Sigmoid colon (tissue), 7 donors: ENCODE results near the gene PRKCB. TPM values are rescaled to one million over a fixed set of nuclear protein-coding genes. Genes with fewer than 3 reads are reported as not detected.

Experiments
- DNase-seq: peaks from one replicate; pipeline ENCODE4 v3.0.0-alpha.2; 2019
- H3K27ac ChIP-seq, 4 donors: fragments of 200-600 bp; sonication (generic); one replicate each; pipeline ENCODE4 v1.5.1; 2016 to 2019; ENCODE audit warnings: mild to moderate bottlenecking in 1 of 4
- H3K27me3 ChIP-seq, 3 donors: fragments of 200-600 bp; sonication (generic); one replicate each; pipeline ENCODE4 v1.5.1; 2019; ENCODE audit warnings: mild to moderate bottlenecking in 1 of 3
- H3K36me3 ChIP-seq, 4 donors: fragments of 200-600 bp; sonication (generic); one replicate each; pipeline ENCODE4 v1.5.1; 2016 to 2019
- H3K4me1 ChIP-seq, 4 donors: fragments of 200-600 bp; sonication (generic); one replicate each; pipeline ENCODE4 v1.5.1; 2017 to 2019
- H3K4me3 ChIP-seq, 4 donors: fragments of 200-600 bp; sonication (generic); one replicate each; pipeline ENCODE4 v1.5.1; 2017 to 2019; ENCODE audit warnings: mild to moderate bottlenecking in 2 of 4, moderate library complexity in 1 of 4
- H3K9me3 ChIP-seq, 4 donors: fragments of 200-600 bp in 3 of 4; sonication (generic) in 3 of 4; one replicate each; pipeline versions ENCODE4 v1.5.1 to v1.6.1; 2013 to 2019
- CTCF ChIP-seq, 4 experiments: fragments of 450-650 bp in 3 of 4; fragments of 200-600 bp in 1 of 4; IDR thresholded peaks; one replicate each; pipeline ENCODE4 v1.5.1; 2016 to 2019; ENCODE audit warnings: antibody characterized with exemption in 4 of 4, mild to moderate bottlenecking in 3 of 4, moderate library complexity in 2 of 4
- EP300 ChIP-seq, 4 donors: sonication (generic); formaldehyde crosslinking; IDR thresholded peaks; one replicate each; pipeline ENCODE4 v1.6.1; 2017; ENCODE audit warnings: antibody characterized with exemption in 4 of 4
- POLR2A ChIP-seq, 2 donors: fragments of 450-650 bp; IDR thresholded peaks; one replicate each; pipeline ENCODE4 v1.6.1; 2016; ENCODE audit warnings: antibody characterized with exemption in 2 of 2, mild to moderate bottlenecking in 2 of 2, moderate library complexity in 2 of 2
- POLR2AphosphoS5 ChIP-seq, 4 donors: sonication (generic); formaldehyde crosslinking; IDR thresholded peaks; one replicate each; pipeline ENCODE4 v1.6.1; 2017; ENCODE audit warnings: antibody characterized with exemption in 4 of 4
- WGBS, 2 donors: extraction: QIAGEN DNeasy Blood & Tissue Kit; methylation state at CpG; one replicate each; pipeline ENCODE4 v1.1.7; 2013; 5-methylcytosine and 5-hydroxymethylcytosine counted together
- intact Hi-C: fragments of 100-400 bp; cut with DNase I; formaldehyde crosslinking; loops from one replicate; pipeline ENCODE4 v1.15.1; 2023
- polyA plus RNA-seq, 3 donors: library from polyadenylated mRNA; stranded (reverse); fragments of 200-250 nt; gene quantifications; one replicate each; pipeline ENCODE4 v1.2.3, GENCODE V29; 2013
- total RNA-seq, 4 donors: library from RNA; depleted of rRNA; stranded (reverse); fragments of >200 nt; gene quantifications; one replicate each; pipeline ENCODE4 v1.1.0, GENCODE V29; 2016
- donor health status: healthy with polysubstance abuse.
- donor health status: Bipolar disorder and iron deficiency.
- donor health status: healthy.

Gene PRKCB
- total and polyA plus RNA-seq, 7 donors, result 3.0 to 43.8 (median 21.4) TPM

GRCh38 chr16:23826528-23827045 lies 9.2 kb upstream of the PRKCB start:
- 36 to 51% methylated on average over 6 of the region's 6 CpGs for WGBS, 2 donors
- Histone ChIP-seq H3K27ac (no peak overlapping the region), H3K36me3 (no peaks in the 10 kb centered on the region), H3K27me3 (no peaks in the 10 kb centered on the region), H3K4me1 (no peaks in the 10 kb centered on the region), H3K4me3 (no peak overlapping the region), H3K9me3 (no peaks in the 10 kb centered on the region)
- DNase-seq, result no peak
- no peak for TF ChIP-seq POLR2A (IDR thresholded peaks at IDR 0.05)
- TF ChIP-seq EP300 (IDR thresholded peaks at IDR 0.05), result no peak
- TF ChIP-seq CTCF (IDR thresholded peaks at IDR 0.05), result no peak
- TF ChIP-seq POLR2AphosphoS5 (IDR thresholded peaks at IDR 0.05), result no peak
- intact Hi-C loops, result no loop called here

GRCh38 chr16:23827057-23827456 lies 8.7 kb upstream of the PRKCB start:
- no peaks in the 10 kb centered on the region for H3K4me1 ChIP-seq
- no peak for TF ChIP-seq EP300 (IDR thresholded peaks at IDR 0.05)
- TF ChIP-seq POLR2A (IDR thresholded peaks at IDR 0.05), result no peak
- TF ChIP-seq POLR2AphosphoS5 (IDR thresholded peaks at IDR 0.05), result no peak
- TF ChIP-seq CTCF (IDR thresholded peaks at IDR 0.05), result no peak
- no peaks in the 10 kb centered on the region for H3K9me3 ChIP-seq
- intact Hi-C loops, result no loop called here
- no peak overlapping the region for H3K4me3 ChIP-seq
- no peaks in the 10 kb centered on the region for H3K36me3 ChIP-seq
- H3K27ac ChIP-seq, result no peak overlapping the region
- DNase-seq, result no peak
- 28 to 32% methylated on average over 4 of the region's 4 CpGs for WGBS, 2 donors
- H3K27me3 ChIP-seq, result no peaks in the 10 kb centered on the region

GRCh38 chr16:23829454-23829853 lies 6.3 kb upstream of the PRKCB start:
- 88 to 94% methylated on average over 2 of the region's 2 CpGs for WGBS, 2 donors

GRCh38 chr16:23830276-23830675 lies 5.5 kb upstream of the PRKCB start:
- no peaks in the 10 kb centered on the region for H3K36me3 ChIP-seq
- no peaks in the 10 kb centered on the region for H3K27me3 ChIP-seq
- WGBS, 2 donors, result 0 to 49% methylated on average over 1 of the region's 1 CpG
- no peak for TF ChIP-seq POLR2A (IDR thresholded peaks at IDR 0.05)
- no peak for TF ChIP-seq CTCF (IDR thresholded peaks at IDR 0.05)
- no peak for TF ChIP-seq POLR2AphosphoS5 (IDR thresholded peaks at IDR 0.05)
- no peak for TF ChIP-seq EP300 (IDR thresholded peaks at IDR 0.05)
- no peak overlapping the region for H3K27ac ChIP-seq
- H3K4me1 ChIP-seq, result peaks cover 0 to 3% (median 2%) of the 10 kb centered on the region in 4 donors
- no peak overlapping the region for H3K4me3 ChIP-seq
- no peaks in the 10 kb centered on the region for H3K9me3 ChIP-seq
- intact Hi-C loops, result no loop called here
- DNase-seq, result no peak

More at GRCh38 chr16:23829454-23829853, 6.3 kb upstream of the PRKCB start:
- H3K4me1 ChIP-seq, result no peaks in the 10 kb centered on the region
- no peaks in the 10 kb centered on the region for H3K36me3 ChIP-seq
- no peak for DNase-seq
- H3K27me3 ChIP-seq, result no peaks in the 10 kb centered on the region
- no peak overlapping the region for H3K27ac ChIP-seq
- H3K9me3 ChIP-seq, result no peaks in the 10 kb centered on the region
- TF ChIP-seq POLR2A (IDR thresholded peaks at IDR 0.05) (no peak), EP300 (IDR thresholded peaks at IDR 0.05) (no peak), POLR2AphosphoS5 (IDR thresholded peaks at IDR 0.05) (no peak), CTCF (IDR thresholded peaks at IDR 0.05) (no peak)
- no peak overlapping the region for H3K4me3 ChIP-seq
- intact Hi-C loops, result no loop called here

- 41 to 78% methylated on average over 1 of the region's 1 CpG for WGBS, 2 donors
- TF ChIP-seq CTCF (IDR thresholded peaks at IDR 0.05), result no peak
- TF ChIP-seq POLR2AphosphoS5 (IDR thresholded peaks at IDR 0.05), result no peak
- TF ChIP-seq EP300 (IDR thresholded peaks at IDR 0.05), result no peak
- TF ChIP-seq POLR2A (IDR thresholded peaks at IDR 0.05), result no peak
- peaks cover 0 to 22% (median 16%) of the 10 kb centered on the region in 4 donors for H3K4me1 ChIP-seq
- no peak for DNase-seq
- H3K36me3 ChIP-seq, result no peaks in the 10 kb centered on the region
- intact Hi-C loops, result no loop called here
- H3K9me3 ChIP-seq, result no peaks in the 10 kb centered on the region
- no peaks in the 10 kb centered on the region for H3K27me3 ChIP-seq
- no peak overlapping the region for H3K27ac ChIP-seq
- H3K4me3 ChIP-seq, result no peak overlapping the region
Observed at GRCh38 chr16:23832882-23833281, 2.9 kb upstream of the PRKCB start.
